Stimulated activated CD8-positive, alpha-beta memory T cell treated with anti-CD3 and anti-CD28 coated beads, Interleukin-12 subunit alpha, Interleukin-12 subunit beta, amount 100 ng/mL, for 1 hour (primary cell): Measurements from ENCODE around the gene CRACDL.
"Not testable (repeated sequence)": the region's sequence is repeated elsewhere in the genome, so short reads cannot be mapped to it uniquely, and the experiment has no call there.

Source experiments
- DNase-seq: peaks from one replicate; pipeline ENCODE4 v3.0.0-alpha.2; 2020; ENCODE audit warnings: low read depth

Gene CRACDL

GRCh38 chr2:98907966-98908905 lies 27.8 kb downstream of the CRACDL start:
- DNase-seq, result no peak

DNA sequence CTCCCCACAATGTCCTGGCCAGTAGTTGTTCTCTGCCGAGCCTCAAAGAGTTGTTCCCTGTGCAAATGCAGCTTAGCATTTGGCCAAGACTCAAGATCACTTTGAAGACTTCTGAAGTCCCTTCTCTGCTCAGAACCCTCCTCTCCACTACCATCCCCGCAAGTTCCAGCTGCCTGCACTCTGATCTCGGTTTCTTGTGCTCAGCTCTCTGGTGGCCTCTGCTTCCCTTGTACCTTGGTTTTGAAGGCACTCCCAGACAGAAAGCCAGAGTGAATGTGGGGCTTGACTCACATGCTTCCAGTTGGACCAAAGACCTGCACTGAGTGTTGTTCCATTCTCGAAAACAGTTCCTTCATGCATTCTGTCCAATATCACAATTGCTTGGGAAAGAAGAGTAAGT lies 28.6 kb downstream of the CRACDL start:
- no peak for DNase-seq

DNA sequence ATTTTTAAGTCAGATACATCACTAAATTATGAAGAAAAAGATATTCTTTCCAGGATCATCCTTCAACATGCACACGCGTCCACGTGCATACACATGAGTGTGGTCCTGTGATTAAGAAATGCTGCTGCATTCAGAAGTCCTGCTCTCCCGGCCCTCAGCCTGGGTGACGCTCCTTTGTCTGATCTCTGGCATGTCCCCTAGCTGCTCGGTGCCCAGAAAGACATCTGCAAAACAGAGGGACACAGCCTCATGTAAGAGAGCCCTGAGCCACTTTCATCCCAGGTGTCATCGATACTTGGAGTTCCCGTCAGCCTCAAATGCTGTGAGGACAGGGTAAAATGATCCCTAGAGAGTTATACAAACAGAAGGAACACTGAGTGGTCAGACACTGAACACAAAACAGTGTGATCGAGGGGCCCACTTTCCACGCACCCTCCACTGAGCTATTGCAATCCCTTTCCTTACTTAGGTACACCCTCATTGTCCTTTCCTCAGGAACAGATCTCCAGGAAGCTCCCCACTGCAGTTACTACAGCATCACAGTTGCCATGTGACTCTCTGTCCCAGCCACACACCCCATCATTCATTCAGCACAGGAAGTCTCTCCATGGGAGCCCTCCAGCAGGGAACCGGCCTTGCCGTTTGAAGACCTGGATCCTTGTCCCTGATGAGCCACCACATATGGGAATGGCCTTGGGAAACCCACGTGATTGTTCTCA lies 32.1 kb downstream of the CRACDL start:
- DNase-seq, result no peak

DNA sequence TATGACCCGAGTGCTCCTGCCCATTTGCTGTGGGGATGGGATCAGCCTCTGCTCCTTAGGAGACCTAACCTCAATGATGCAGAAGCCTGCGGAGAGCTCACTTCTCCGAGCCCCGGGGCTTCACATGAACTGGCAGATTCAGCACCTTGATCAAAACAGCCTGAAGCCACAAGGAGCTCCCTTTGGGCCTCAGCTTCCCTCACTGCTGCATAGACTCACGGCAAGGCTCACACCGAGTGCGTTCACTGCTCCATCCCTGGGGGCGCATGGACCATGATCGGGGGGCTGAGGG lies 33.0 kb downstream of the CRACDL start:
- DNase-seq, result no peak

DNA sequence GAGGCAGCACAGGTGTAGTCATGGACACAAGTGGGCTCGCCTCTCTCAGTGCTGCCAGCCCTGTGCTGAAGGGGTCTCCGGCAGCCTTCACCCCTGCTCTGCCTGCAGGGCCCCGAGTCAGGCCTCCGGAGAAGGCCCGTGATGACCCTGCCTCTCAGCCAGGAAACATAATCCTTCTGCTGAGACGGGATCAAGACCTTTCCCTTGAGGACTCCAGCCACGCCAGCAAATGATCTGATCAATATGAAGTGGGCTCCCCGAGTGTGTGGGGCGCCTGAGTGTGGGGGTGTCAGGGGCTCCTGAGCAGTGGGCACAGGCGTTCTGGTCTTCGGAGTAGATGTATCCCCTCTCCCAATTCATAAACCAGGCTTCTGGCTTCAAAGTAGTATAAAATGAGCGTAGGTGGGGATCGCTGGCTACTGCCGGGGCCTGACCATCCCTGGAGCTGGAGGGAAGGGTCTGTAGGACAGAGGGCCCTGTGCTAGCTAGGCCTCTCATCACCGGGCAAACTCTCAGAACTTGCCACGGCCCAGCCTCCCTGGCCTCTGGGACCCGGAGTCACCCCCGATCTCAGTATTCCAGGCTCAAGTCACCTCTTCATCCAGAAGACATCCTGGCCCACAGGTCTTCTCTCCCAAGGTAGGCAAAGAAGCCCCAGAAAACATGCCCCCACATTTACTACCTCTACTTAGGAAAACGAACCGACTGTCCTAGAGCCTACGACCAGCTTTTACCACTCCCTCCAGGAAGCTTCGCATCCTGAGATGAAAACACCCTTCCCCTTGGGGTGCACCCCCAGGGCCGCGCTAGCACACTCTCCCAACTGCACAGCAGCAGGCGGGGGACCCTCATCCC lies 33.6 kb downstream of the CRACDL start:
- DNase-seq, result no peak

GRCh38 chr2:98901702-98902101 lies 34.3 kb downstream of the CRACDL start:
- DNase-seq, result no peak

- no peak for DNase-seq
Observed at GRCh38 chr2:98901291-98901690, 34.7 kb downstream of the CRACDL start.

DNA sequence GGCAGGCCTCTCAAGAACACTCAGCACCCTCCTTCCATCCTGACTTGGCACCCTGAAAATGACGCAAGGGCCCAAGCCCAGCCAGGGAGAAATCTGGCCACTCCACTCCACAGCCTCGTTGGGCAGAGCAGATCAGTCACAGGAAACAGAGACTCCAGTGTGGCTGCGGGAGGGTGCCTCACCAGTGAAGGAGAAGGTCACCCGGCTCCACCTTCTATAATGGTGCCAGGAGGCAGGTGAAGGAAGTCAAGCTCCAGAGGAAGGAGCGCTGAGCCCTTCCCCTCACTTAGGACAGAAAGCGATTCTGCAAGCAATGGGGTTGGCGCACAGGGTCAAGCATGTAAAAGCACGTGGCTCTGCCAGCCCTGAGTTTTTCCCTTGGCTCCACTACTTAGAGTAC lies 35.3 kb downstream of the CRACDL start:
- no peak for DNase-seq

DNA sequence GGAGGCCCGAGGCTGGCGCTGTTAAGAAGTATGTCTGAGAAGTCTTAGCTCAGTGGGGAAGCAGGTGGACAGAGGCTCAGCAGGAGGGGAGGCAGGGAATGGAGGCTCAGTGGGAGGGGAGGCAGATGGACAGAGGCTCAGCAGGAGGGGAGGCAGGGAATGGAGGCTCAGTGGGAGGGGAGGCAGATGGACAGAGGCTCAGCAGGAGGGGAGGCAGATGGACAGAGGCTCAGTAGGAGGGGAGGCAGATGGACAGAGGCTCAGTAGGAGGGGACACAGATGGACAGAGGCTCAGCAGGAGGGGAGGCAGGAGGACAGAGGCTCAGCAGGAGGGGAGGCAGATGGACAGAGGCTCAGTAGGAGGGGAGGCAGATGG lies 36.3 kb downstream of the CRACDL start:
- DNase-seq, result not testable (repeated sequence)

DNA sequence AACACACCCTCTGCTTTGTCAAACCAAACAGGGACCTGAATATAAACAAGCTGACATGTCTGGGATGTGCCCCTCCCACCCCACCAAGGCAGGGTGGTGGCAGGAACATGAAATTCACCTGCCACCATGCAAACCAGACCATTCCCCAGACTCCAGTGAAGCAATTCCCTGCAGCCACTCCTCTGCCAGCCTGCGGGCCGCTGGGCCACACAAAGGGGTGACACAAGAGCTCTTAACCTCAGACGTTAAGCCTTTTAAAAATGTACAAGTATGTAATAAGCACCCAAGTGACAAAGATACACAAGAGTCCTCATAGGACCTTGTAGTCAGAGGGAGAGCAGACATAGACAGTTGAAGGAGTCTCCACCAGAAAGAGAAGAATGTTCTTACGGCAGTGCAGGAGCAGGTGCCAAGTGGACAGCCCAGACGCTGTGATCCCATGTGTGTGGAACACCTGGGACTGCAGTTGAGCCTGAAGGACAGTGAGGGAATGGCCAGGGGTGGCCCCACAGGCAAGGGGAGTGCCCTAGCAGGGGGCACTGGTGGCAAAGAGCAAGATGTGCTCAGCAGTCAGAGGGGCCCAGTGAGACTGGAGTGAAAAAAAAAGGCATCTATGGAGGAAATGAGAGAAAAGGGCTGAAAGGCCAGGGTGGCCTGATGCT lies 36.9 kb downstream of the CRACDL start:
- DNase-seq, result no peak

DNA sequence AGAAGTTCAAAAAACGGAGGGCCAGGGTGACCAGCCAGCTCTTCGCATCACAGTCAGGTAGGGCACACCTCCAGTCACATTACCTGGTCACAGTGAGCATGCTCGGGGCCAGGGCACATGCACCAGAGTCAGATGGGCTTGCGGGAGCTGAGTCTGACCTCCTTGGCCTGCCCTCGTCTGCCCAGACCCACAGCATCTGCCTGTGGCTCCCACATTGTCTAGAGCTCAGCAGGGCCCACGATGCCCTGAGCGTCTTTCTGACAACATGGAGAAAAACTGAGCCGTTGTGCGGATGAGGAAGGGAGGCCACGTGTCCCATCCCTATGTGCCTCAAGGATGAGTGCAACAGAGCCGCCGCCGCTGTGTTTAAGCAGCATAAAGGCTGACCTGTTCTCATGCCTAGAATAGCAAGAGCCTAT lies 37.6 kb downstream of the CRACDL start:
- DNase-seq, result no peak

DNA sequence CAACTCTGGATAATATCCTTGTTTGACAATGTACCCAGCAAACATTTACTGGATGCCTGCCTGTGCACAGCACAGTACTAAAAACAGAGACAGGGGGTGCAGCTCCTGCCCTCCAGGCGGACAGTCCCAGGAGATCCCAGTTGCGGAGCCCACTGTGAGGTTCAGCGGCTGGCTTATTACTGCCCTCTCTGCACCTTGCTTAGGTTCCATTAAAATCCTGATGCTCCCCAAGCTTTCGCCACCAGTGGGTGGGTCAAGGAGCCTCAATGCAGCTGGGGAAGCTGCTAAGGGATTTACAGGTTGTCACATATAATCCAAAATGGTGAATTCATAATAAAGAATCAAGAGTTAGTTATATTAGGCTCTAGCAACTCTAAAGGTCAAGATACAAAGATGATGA lies 38.3 kb downstream of the CRACDL start:
- DNase-seq, result no peak

GRCh38 chr2:98896944-98897343 lies 39.1 kb downstream of the CRACDL start:
- DNase-seq, result no peak

- no peak for DNase-seq
Observed at GRCh38 chr2:98896416-98896815, 39.6 kb downstream of the CRACDL start.

- no peak for DNase-seq
Observed at GRCh38 chr2:98895901-98896300, 40.1 kb downstream of the CRACDL start.

GRCh38 chr2:98895221-98895620 lies 40.8 kb downstream of the CRACDL start:
- no peak for DNase-seq

- DNase-seq, result no peak
Observed at GRCh38 chr2:98894331-98895000, 41.6 kb downstream of the CRACDL start.

GRCh38 chr2:98893911-98894321 lies 42.1 kb downstream of the CRACDL start:
- DNase-seq, result no peak

GRCh38 chr2:98892871-98893270 lies 43.2 kb downstream of the CRACDL start:
- no peak for DNase-seq

DNA sequence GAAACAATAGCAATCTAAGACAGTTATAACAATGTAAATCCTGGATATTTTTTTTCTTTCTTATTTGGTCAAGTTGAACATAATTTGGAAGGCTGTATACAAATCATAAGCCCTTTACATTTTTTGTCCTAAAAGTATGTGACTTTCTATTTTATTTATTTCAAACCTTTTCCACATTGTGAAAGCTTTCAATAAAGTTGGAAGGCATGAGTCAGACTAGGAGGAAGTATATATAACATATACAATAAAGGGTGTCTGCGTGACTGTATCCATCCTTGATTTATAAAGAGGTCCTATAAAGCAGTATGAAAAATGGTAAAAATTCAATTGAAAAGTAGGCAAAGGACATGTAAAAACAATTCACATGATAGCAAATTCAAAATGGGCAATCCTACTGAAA lies 44.4 kb downstream of the CRACDL start:
- no peak for DNase-seq

DNA sequence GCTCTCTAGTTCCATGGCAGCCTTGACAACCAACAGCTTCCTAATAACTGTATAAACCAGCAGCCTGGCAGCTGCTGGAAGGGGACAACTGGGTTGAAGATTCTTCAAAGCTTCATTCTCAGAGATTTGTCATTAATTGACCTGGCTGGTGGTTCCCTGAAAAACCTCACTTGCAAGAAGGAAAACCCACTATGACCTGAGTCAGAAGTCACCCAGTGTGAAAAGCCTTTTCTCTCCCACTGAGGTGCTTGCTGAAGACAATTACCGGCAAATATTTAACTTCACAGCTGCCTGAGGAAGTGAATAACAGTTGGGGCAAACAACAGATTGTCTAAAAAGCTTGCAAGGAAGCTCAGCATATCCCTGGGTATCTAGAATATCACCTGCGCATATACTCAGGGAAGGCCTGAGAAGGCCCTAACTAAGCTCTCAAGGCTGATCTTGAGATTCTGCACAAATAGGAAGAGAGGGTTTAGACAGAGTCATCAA lies 49.9 kb downstream of the CRACDL start:
- DNase-seq, result no peak
